Measurements from ENCODE around the gene NECAB2. TPM values are rescaled to one million over a fixed set of nuclear protein-coding genes. Genes with fewer than 3 reads are reported as not detected.

NECAB2 gene
- total and polyA plus RNA-seq, 7 experiments from 2014 or later = not detected

DNA sequence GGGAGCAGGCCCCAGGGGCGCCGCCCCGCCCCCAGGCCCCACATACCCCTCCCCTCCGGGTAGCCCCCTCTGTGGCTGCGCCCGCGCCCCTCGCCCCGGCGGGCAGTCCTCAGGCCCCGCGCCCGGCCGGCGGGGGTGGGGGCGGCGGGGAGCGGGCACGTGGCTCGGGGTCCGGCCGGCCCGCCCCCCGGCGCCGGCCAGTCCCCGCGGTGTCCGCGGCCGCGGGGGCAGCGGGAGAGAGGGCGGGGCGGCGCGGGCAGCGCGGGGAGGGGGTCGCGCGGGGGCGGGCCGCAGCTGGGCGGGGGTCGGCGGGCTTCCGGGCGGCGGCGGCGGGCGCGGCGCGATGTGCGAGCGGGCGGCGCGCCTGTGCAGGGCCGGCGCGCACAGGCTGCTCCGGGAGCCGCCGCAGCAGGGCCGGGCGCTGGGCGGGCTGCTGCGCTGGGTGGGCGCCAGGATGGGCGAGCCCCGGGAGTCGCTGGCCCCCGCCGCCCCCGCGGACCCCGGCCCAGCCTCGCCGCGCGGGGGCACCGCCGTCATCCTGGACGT, 335 bp downstream of the NECAB2 start:
- H3K27me3 Mint-ChIP-seq = peaks cover 11 to 27% (median 16%) of the 10 kb centered on the region in 5 donors
- Histone ChIP-seq H3K27ac (ENCODE audit: low read depth, low read length) (no peak overlapping the region), H3K4me3 (ENCODE audit: low read length) (no peak overlapping the region), H3K9me3 (ENCODE audit: control insufficient read depth in 2 of 3, low read length in 3 of 3) (no peaks in the 10 kb centered on the region), H3K27me3 (ENCODE audit: control insufficient read depth in 2 of 2, insufficient read depth in 2 of 2, low read length in 2 of 2) (no peaks in the 10 kb centered on the region), H3K4me1 (ENCODE audit: control insufficient read depth in 2 of 2, insufficient read depth in 2 of 2, low read length in 2 of 2) (no peaks in the 10 kb centered on the region), H3K36me3 (ENCODE audit: control insufficient read depth in 2 of 3, insufficient read depth in 3 of 3, low read length in 3 of 3) (no peaks in the 10 kb centered on the region)
- peaks cover 0 to 3% (median 0%) of the 10 kb centered on the region in 11 donors for H3K9me3 Mint-ChIP-seq
- H3K36me3 Mint-ChIP-seq = no peaks in the 10 kb centered on the region
- no peak overlapping the region for H3K27ac Mint-ChIP-seq
- H3K4me3 Mint-ChIP-seq = peak overlapping the region in 1 of 10 donors; percentile 75
- no peak for DNase-seq
- ChIA-PET POLR2A (no interaction called here), CTCF (no interaction called here)
- no peak for ATAC-seq
- peaks cover 0 to 6% (median 4%) of the 10 kb centered on the region in 7 donors for H3K4me1 Mint-ChIP-seq
- intact Hi-C loops (cut with micrococcal nuclease) = no loop called here

- CTCF ChIA-PET = no interaction called here
- H3K9me3 ChIP-seq (ENCODE audit: control insufficient read depth in 2 of 3, low read length in 3 of 3) = no peaks in the 10 kb centered on the region
- no peak for ATAC-seq
- no peak overlapping the region for H3K27ac ChIP-seq (ENCODE audit: low read depth, low read length)
- H3K4me1 ChIP-seq (ENCODE audit: control insufficient read depth in 2 of 2, insufficient read depth in 2 of 2, low read length in 2 of 2) = no peaks in the 10 kb centered on the region
- Mint-ChIP-seq H3K36me3 (no peaks in the 10 kb centered on the region), H3K4me3 (peak overlapping the region in 4 of 10 donors; percentile 29 to 67 (median 36)), H3K27me3 (peaks cover 11 to 28% (median 16%) of the 10 kb centered on the region in 5 donors), H3K9me3 (peaks cover 0 to 3% (median 0%) of the 10 kb centered on the region in 11 donors), H3K27ac (no peak overlapping the region), H3K4me1 (peaks cover 0 to 6% (median 4%) of the 10 kb centered on the region in 7 donors)
- no peak overlapping the region for H3K4me3 ChIP-seq (ENCODE audit: low read length)
- DNase-seq = no peak
- H3K36me3 ChIP-seq (ENCODE audit: control insufficient read depth in 2 of 3, insufficient read depth in 3 of 3, low read length in 3 of 3) = no peaks in the 10 kb centered on the region
- H3K27me3 ChIP-seq (ENCODE audit: control insufficient read depth in 2 of 2, insufficient read depth in 2 of 2, low read length in 2 of 2) = no peaks in the 10 kb centered on the region
- intact Hi-C loops (cut with micrococcal nuclease) = no loop called here
- POLR2A ChIA-PET = no interaction called here
Measured at GRCh38 chr16:83968891-83969649, 1.0 kb downstream of the NECAB2 start.

GRCh38 chr16:83969771-83970429, 1.9 kb downstream of the NECAB2 start:
- POLR2A ChIA-PET = no interaction called here
- Histone ChIP-seq H3K27me3 (ENCODE audit: control insufficient read depth in 2 of 2, insufficient read depth in 2 of 2, low read length in 2 of 2) (no peaks in the 10 kb centered on the region), H3K4me1 (ENCODE audit: control insufficient read depth in 2 of 2, insufficient read depth in 2 of 2, low read length in 2 of 2) (no peaks in the 10 kb centered on the region), H3K36me3 (ENCODE audit: control insufficient read depth in 2 of 3, insufficient read depth in 3 of 3, low read length in 3 of 3) (no peaks in the 10 kb centered on the region), H3K27ac (ENCODE audit: low read depth, low read length) (no peak overlapping the region), H3K9me3 (ENCODE audit: control insufficient read depth in 2 of 3, low read length in 3 of 3) (no peaks in the 10 kb centered on the region), H3K4me3 (ENCODE audit: low read length) (no peak overlapping the region)
- no peak for ATAC-seq
- Mint-ChIP-seq H3K27me3 (peaks cover 11 to 34% (median 18%) of the 10 kb centered on the region in 5 donors), H3K4me3 (peak overlapping the region in 3 of 10 donors; percentile 12 to 67 (median 59)), H3K9me3 (no peaks in the 10 kb centered on the region), H3K27ac (no peak overlapping the region), H3K4me1 (peaks cover 0 to 6% (median 4%) of the 10 kb centered on the region in 7 donors), H3K36me3 (no peaks in the 10 kb centered on the region)
- intact Hi-C loops (cut with micrococcal nuclease) = no loop called here
- DNase-seq = no peak
- CTCF ChIA-PET = no interaction called here

DNA sequence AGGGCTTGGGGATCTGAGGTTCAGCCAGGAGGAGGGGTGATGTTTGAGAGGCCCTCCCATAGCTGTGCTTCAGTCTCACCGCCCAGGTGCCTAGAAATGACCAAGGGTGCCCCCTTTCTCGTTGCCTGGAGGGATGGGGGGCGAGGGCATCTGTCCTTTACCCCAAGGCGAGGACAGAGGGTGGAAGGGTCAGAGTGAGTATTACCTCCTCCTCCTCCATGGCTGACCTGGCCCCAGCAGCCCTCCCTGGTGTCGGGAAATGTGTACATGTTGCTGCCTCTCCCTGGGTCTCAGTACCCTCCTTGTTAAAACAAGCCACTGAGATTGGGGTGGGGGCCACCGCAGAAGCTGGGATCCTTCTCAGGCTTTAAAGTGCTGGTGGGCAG, 2.4 kb downstream of the NECAB2 start:
- no peaks in the 10 kb centered on the region for H3K9me3 ChIP-seq (ENCODE audit: control insufficient read depth in 2 of 3, low read length in 3 of 3)
- no peaks in the 10 kb centered on the region for H3K27me3 ChIP-seq (ENCODE audit: control insufficient read depth in 2 of 2, insufficient read depth in 2 of 2, low read length in 2 of 2)
- ATAC-seq (no peak), DNase-seq (no peak)
- H3K36me3 ChIP-seq (ENCODE audit: control insufficient read depth in 2 of 3, insufficient read depth in 3 of 3, low read length in 3 of 3) = no peaks in the 10 kb centered on the region
- Mint-ChIP-seq H3K9me3 (no peaks in the 10 kb centered on the region), H3K4me3 (no peak overlapping the region), H3K27me3 (peaks cover 11 to 34% (median 18%) of the 10 kb centered on the region in 5 donors), H3K36me3 (no peaks in the 10 kb centered on the region), H3K27ac (no peak overlapping the region), H3K4me1 (peaks cover 0 to 6% (median 4%) of the 10 kb centered on the region in 7 donors)
- POLR2A ChIA-PET = no interaction called here
- no peak overlapping the region for H3K4me3 ChIP-seq (ENCODE audit: low read length)
- CTCF ChIA-PET = no interaction called here
- no peak overlapping the region for H3K27ac ChIP-seq (ENCODE audit: low read depth, low read length)
- intact Hi-C loops (cut with micrococcal nuclease) = no loop called here
- H3K4me1 ChIP-seq (ENCODE audit: control insufficient read depth in 2 of 2, insufficient read depth in 2 of 2, low read length in 2 of 2) = no peaks in the 10 kb centered on the region

- H3K4me1 ChIP-seq (ENCODE audit: control insufficient read depth in 2 of 2, insufficient read depth in 2 of 2, low read length in 2 of 2) = no peaks in the 10 kb centered on the region
- no peaks in the 10 kb centered on the region for H3K9me3 ChIP-seq (ENCODE audit: control insufficient read depth in 2 of 3, low read length in 3 of 3)
- ATAC-seq = no peak
- no peak overlapping the region for H3K4me3 ChIP-seq (ENCODE audit: low read length)
- Mint-ChIP-seq H3K27ac (no peak overlapping the region), H3K4me1 (peaks cover 0 to 6% (median 4%) of the 10 kb centered on the region in 7 donors), H3K9me3 (no peaks in the 10 kb centered on the region), H3K36me3 (no peaks in the 10 kb centered on the region), H3K27me3 (peaks cover 11 to 34% (median 20%) of the 10 kb centered on the region in 5 donors), H3K4me3 (no peak overlapping the region)
- intact Hi-C loops (cut with micrococcal nuclease) = no loop called here
- H3K27ac ChIP-seq (ENCODE audit: low read depth, low read length) = no peak overlapping the region
- POLR2A ChIA-PET = no interaction called here
- DNase-seq = no peak
- CTCF ChIA-PET = no interaction called here
- no peaks in the 10 kb centered on the region for H3K27me3 ChIP-seq (ENCODE audit: control insufficient read depth in 2 of 2, insufficient read depth in 2 of 2, low read length in 2 of 2)
- H3K36me3 ChIP-seq (ENCODE audit: control insufficient read depth in 2 of 3, insufficient read depth in 3 of 3, low read length in 3 of 3) = no peaks in the 10 kb centered on the region
Measured at GRCh38 chr16:83971165-83972130, 3.4 kb downstream of the NECAB2 start.

GRCh38 chr16:83972256-83973008, 4.4 kb downstream of the NECAB2 start:
- Mint-ChIP-seq H3K36me3 (no peaks in the 10 kb centered on the region), H3K27ac (no peak overlapping the region), H3K4me1 (peaks cover 0 to 6% (median 4%) of the 10 kb centered on the region in 7 donors), H3K27me3 (peaks cover 11 to 34% (median 24%) of the 10 kb centered on the region in 5 donors), H3K4me3 (no peak overlapping the region), H3K9me3 (no peaks in the 10 kb centered on the region)
- ChIA-PET CTCF (no interaction called here), POLR2A (no interaction called here)
- H3K27ac ChIP-seq (ENCODE audit: low read depth, low read length) = no peak overlapping the region
- no peaks in the 10 kb centered on the region for H3K27me3 ChIP-seq (ENCODE audit: control insufficient read depth in 2 of 2, insufficient read depth in 2 of 2, low read length in 2 of 2)
- intact Hi-C loops (cut with micrococcal nuclease) = no loop called here
- no peaks in the 10 kb centered on the region for H3K4me1 ChIP-seq (ENCODE audit: control insufficient read depth in 2 of 2, insufficient read depth in 2 of 2, low read length in 2 of 2)
- no peak overlapping the region for H3K4me3 ChIP-seq (ENCODE audit: low read length)
- ATAC-seq (no peak), DNase-seq (no peak)
- peaks cover 0 to 2% (median 0%) of the 10 kb centered on the region in 3 experiments for H3K9me3 ChIP-seq (ENCODE audit: control insufficient read depth in 2 of 3, low read length in 3 of 3)
- no peaks in the 10 kb centered on the region for H3K36me3 ChIP-seq (ENCODE audit: control insufficient read depth in 2 of 3, insufficient read depth in 3 of 3, low read length in 3 of 3)

All from naive thymus-derived CD4-positive, alpha-beta T cell (primary cell).